Ishikawa (cell line): Measurements from ENCODE around the gene PATL1.

Experiments used
- CEBPB ChIP-seq: IDR thresholded peaks from 2 replicates; pipeline ENCODE4 v1.6.1; 2012
- CREB1 ChIP-seq: IDR thresholded peaks from 2 replicates; pipeline ENCODE4 v1.6.1; 2012; ENCODE audit warnings: low read depth
- EGR1 ChIP-seq: IDR thresholded peaks from 2 replicates; pipeline ENCODE4 v1.6.1; 2012
- EP300 ChIP-seq: IDR thresholded peaks from 2 replicates; pipeline ENCODE4 v1.6.1; 2012; ENCODE audit warnings: borderline replicate concordance
- FOXM1 ChIP-seq: IDR thresholded peaks from 2 replicates; pipeline ENCODE4 v1.6.1; 2012; ENCODE audit warnings: low read depth, borderline replicate concordance
- MAX ChIP-seq: IDR thresholded peaks from 2 replicates; pipeline ENCODE4 v1.6.1; 2012
- NFIC ChIP-seq: IDR thresholded peaks from 2 replicates; pipeline ENCODE4 v1.6.1; 2012
- RAD21 ChIP-seq: IDR thresholded peaks from 2 replicates; pipeline ENCODE4 v1.6.1; 2012; ENCODE audit warnings: low read depth
- REST ChIP-seq: IDR thresholded peaks from 2 replicates; pipeline ENCODE4 v1.6.1; 2012; ENCODE audit warnings: low read depth, mild to moderate bottlenecking
- TAF1 ChIP-seq: IDR thresholded peaks from 2 replicates; pipeline ENCODE4 v1.6.1; 2012; ENCODE audit warnings: low read depth, mild to moderate bottlenecking
- TCF12 ChIP-seq: IDR thresholded peaks from 2 replicates; pipeline ENCODE4 v1.6.1; 2012; ENCODE audit warnings: low read depth
- TEAD4 ChIP-seq: IDR thresholded peaks from 2 replicates; pipeline ENCODE4 v1.6.1; 2012
- USF1 ChIP-seq: IDR thresholded peaks from 2 replicates; pipeline ENCODE4 v1.6.1; 2012
- YY1 ChIP-seq: IDR thresholded peaks from 2 replicates; pipeline ENCODE4 v1.6.1; 2012; ENCODE audit warnings: low read depth
- ZBTB7A ChIP-seq: IDR thresholded peaks from 2 replicates; pipeline ENCODE4 v1.6.1; 2012; ENCODE audit warnings: low read depth

The PATL1 gene

GRCh38 chr11:59598961-59599360, 69.9 kb downstream of the PATL1 start:
- TF ChIP-seq EGR1 (no peak), NFIC (no peak), CREB1 (no peak), REST (no peak), FOXM1 (no peak), TAF1 (no peak), YY1 (no peak), ZBTB7A (no peak), EP300 (no peak), MAX (no peak), TCF12 (no peak), USF1 (no peak), RAD21 (no peak), CEBPB (no peak), TEAD4 (no peak)
